Neutrophil (primary cell): ENCODE data around the gene TMEM242.

Experiments used
- H3K27ac ChIP-seq: fragments of 200-600 bp; sonication (generic); 2 replicates; pipeline ENCODE4 v1.5.1; 2016; ENCODE audit warnings: mild to moderate bottlenecking, moderate library complexity
- H3K27me3 ChIP-seq: fragments of 200-600 bp; sonication (generic); 2 replicates; pipeline ENCODE4 v1.6.0; 2016; ENCODE audit warnings: mild to moderate bottlenecking
- H3K36me3 ChIP-seq: fragments of 200-600 bp; sonication (generic); 2 replicates; pipeline ENCODE4 v1.5.1; 2017
- H3K4me1 ChIP-seq, 2 experiments: fragments of 200-600 bp in 1 of 2; sonication (generic) in 1 of 2; 1 replicate in 1 of 2; 2 replicates in 1 of 2; pipeline versions ENCODE4 v1.5.1 to v1.6.1; 2013 to 2016; ENCODE audit warnings: low read depth in 1 of 2, low read length in 1 of 2, mild to moderate bottlenecking in 1 of 2, moderate library complexity in 1 of 2; ENCODE audit not compliant: control insufficient read depth in 1 of 2, insufficient read depth in 1 of 2
- H3K4me3 ChIP-seq, 2 experiments: fragments of 200-600 bp in 1 of 2; sonication (generic) in 1 of 2; 1 replicate in 1 of 2; 2 replicates in 1 of 2; pipeline ENCODE4 v1.5.1; 2013 to 2016; ENCODE audit warnings: low read depth in 1 of 2, low read length in 1 of 2, mild to moderate bottlenecking in 1 of 2, moderate library complexity in 1 of 2
- H3K9me3 ChIP-seq: fragments of 200-600 bp; sonication (generic); 2 replicates; pipeline ENCODE4 v1.5.1; 2016
- CTCF ChIP-seq: fragments of 200-600 bp; sonication (generic); IDR thresholded peaks from 2 replicates; pipeline ENCODE4 v1.5.1; 2016; ENCODE audit warnings: antibody characterized with exemption

The TMEM242 gene

GRCh38 chr6:157287247-157287850 lies 36.0 kb downstream of the TMEM242 start:
- H3K4me3 ChIP-seq = no peak overlapping the region
- H3K4me1 ChIP-seq = no peaks in the 10 kb centered on the region
- peaks cover 19% of the 10 kb centered on the region for H3K36me3 ChIP-seq
- H3K27ac ChIP-seq = no peak overlapping the region
- H3K27me3 ChIP-seq = no peaks in the 10 kb centered on the region
- TF ChIP-seq CTCF = no peak
- H3K9me3 ChIP-seq = no peaks in the 10 kb centered on the region

GRCh38 chr6:157285422-157285779 lies 37.9 kb downstream of the TMEM242 start:
- TF ChIP-seq CTCF = no peak
- Histone ChIP-seq H3K27ac (no peak overlapping the region), H3K36me3 (peaks cover 9% of the 10 kb centered on the region), H3K27me3 (no peaks in the 10 kb centered on the region), H3K4me3 (no peak overlapping the region), H3K4me1 (no peaks in the 10 kb centered on the region), H3K9me3 (no peaks in the 10 kb centered on the region)

GRCh38 chr6:157284738-157285421 lies 38.4 kb downstream of the TMEM242 start:
- peaks cover 9% of the 10 kb centered on the region for H3K36me3 ChIP-seq
- H3K4me1 ChIP-seq = no peaks in the 10 kb centered on the region
- no peak overlapping the region for H3K4me3 ChIP-seq
- no peak for TF ChIP-seq CTCF
- no peak overlapping the region for H3K27ac ChIP-seq
- no peaks in the 10 kb centered on the region for H3K27me3 ChIP-seq
- H3K9me3 ChIP-seq = no peaks in the 10 kb centered on the region

GRCh38 chr6:157283900-157284737 lies 39.2 kb downstream of the TMEM242 start:
- no peaks in the 10 kb centered on the region for H3K4me1 ChIP-seq
- H3K27ac ChIP-seq = no peak overlapping the region
- TF ChIP-seq CTCF = no peak
- no peaks in the 10 kb centered on the region for H3K27me3 ChIP-seq
- H3K4me3 ChIP-seq = no peak overlapping the region
- no peaks in the 10 kb centered on the region for H3K9me3 ChIP-seq
- H3K36me3 ChIP-seq = peaks cover 9% of the 10 kb centered on the region

- peaks cover 6% of the 10 kb centered on the region for H3K36me3 ChIP-seq
- H3K27me3 ChIP-seq = no peaks in the 10 kb centered on the region
- no peak overlapping the region for H3K4me3 ChIP-seq
- no peak overlapping the region for H3K27ac ChIP-seq
- no peaks in the 10 kb centered on the region for H3K4me1 ChIP-seq
- H3K9me3 ChIP-seq = no peaks in the 10 kb centered on the region
- TF ChIP-seq CTCF = no peak
These were observed 39.9 kb downstream of the TMEM242 start for GRCh38 chr6:157283330-157283898.
